HG02571 (cell line): ENCODE results near the gene NRIP1.

Experiments
- ATAC-seq: cut with Tn5 transposase; IDR thresholded peaks from one replicate; pipeline ENCODE4 v1.9.1; 2021; ENCODE audit warnings: mild to moderate bottlenecking, moderate library complexity; ENCODE audit not compliant: unreplicated experiment

Gene NRIP1, protein sequence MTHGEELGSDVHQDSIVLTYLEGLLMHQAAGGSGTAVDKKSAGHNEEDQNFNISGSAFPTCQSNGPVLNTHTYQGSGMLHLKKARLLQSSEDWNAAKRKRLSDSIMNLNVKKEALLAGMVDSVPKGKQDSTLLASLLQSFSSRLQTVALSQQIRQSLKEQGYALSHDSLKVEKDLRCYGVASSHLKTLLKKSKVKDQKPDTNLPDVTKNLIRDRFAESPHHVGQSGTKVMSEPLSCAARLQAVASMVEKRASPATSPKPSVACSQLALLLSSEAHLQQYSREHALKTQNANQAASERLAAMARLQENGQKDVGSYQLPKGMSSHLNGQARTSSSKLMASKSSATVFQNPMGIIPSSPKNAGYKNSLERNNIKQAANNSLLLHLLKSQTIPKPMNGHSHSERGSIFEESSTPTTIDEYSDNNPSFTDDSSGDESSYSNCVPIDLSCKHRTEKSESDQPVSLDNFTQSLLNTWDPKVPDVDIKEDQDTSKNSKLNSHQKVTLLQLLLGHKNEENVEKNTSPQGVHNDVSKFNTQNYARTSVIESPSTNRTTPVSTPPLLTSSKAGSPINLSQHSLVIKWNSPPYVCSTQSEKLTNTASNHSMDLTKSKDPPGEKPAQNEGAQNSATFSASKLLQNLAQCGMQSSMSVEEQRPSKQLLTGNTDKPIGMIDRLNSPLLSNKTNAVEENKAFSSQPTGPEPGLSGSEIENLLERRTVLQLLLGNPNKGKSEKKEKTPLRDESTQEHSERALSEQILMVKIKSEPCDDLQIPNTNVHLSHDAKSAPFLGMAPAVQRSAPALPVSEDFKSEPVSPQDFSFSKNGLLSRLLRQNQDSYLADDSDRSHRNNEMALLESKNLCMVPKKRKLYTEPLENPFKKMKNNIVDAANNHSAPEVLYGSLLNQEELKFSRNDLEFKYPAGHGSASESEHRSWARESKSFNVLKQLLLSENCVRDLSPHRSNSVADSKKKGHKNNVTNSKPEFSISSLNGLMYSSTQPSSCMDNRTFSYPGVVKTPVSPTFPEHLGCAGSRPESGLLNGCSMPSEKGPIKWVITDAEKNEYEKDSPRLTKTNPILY (N-terminal part only)

DNA sequence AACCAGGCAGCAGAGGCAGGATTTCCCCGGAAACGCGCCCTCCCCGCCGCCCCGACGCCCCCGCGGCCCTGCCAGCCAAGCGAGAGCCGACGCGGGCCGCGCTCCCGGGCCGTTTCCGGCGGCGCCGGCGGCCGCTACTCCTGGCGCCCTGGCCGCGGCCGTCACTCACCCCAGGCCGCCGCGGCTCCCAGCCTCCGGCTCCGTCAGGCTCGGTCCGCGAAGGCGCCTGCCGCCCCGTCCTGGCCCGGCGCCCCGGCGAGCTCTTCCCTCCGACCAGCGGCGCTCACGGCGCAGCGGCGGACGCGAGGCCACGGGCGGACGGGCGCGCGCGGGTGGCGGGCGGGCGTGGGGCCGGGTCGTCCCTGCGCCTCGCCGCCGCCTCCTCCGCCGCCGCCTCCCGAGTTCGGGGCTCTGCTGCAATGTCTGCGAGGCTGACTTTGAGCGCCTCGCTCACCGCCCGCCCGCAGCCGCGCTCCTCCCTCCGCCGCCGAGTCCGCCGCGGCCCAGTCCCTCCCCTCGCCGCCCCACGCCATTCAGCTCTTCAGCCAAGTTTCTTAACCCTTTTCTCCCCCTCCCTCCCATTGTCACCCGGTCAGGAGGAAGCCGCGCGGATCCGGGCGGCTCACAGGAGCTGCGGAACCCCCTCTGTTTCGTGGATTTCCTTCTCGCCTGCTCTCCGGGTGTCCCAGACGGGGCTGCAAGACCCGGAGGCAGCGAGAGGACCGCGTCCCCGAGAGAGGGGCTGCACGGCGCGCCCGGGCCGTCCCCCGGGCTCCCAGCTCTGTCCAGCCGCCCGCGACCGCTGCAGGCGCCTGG lies at the start of gene NRIP1:
Gene NRIP1 (minus strand): TSS at position 425 of the 816 bp plus-strand sequence. CDS start 96,808 bp downstream, outside the sequence.
- ATAC-seq: peak; percentile 77

DNA sequence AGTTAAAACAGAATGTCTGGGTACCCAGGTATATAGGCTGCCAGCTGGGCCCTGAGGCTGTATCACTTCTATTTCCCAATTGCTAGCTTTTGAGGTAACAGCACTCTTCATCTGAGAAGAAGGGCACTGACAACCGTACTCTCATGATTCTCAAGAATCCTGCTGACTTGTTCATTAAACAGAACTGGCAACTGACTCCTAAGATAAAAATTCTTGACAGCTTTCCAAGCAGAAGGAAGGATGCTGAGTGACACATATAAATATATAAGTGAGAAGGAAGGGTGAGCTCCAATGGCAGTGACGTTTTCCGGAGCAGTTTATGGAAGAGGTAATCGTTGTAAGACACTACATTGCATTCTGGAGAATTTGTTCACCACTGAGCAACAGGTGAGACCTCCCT lies 48.1 kb upstream of the NRIP1 start:
- ATAC-seq: no peak

DNA sequence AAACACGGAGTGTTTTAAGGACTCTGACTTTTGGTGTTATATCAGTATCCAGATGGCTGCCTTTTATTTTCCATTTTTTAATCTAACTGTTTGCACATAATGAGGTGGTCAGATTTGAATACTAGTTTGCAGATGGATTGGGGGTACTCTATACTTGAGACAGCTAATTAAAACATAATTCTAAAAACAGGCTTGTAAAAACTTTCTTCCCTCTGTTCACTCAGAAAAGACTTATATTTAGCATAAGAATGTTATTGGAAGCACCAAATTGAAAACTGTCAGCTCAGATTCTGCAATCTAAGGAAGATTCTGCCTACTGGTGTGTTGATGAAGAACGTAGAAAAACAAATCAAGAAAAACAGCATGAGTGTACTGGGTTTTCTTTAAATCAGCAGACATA lies 44.0 kb upstream of the NRIP1 start:
- no peak for ATAC-seq

DNA sequence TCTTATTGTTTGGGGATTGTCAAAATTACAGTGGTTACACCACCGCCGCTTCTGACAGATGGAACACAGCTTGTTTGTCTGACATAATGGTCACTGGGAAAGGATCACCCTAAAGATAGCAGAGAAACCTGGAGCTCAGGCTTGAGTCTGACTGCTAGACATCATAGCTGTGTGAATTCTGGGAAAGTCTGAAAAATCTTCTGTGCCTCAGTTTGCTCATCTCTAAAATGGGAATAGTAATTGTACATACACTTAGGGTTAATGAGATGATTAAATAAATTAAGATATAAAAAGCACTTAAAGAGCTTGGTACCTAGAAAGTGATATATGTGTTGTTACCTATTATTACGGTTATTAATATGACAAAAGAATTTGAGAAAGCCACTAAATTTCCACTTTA lies 39.7 kb upstream of the NRIP1 start:
- ATAC-seq: no peak

DNA sequence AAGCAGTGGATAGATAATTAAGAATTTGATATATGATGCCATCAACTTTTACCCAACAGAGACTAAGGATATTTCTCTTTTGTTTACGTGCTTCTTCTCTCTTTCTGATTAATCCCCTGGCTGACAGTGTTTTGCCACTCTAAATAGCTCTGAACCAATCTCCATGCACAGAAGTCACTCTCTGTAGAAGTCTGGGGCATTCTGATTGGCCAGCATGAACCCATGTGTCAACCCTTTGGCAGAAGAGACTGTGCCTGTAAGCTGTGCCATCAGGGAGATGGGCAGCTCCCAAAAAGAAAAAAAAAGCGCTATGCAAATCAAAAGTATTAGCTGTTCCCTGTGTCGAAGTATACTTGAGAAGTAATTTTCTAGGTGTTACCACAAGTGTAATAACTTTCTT lies 34.1 kb upstream of the NRIP1 start:
- ATAC-seq: no peak

DNA sequence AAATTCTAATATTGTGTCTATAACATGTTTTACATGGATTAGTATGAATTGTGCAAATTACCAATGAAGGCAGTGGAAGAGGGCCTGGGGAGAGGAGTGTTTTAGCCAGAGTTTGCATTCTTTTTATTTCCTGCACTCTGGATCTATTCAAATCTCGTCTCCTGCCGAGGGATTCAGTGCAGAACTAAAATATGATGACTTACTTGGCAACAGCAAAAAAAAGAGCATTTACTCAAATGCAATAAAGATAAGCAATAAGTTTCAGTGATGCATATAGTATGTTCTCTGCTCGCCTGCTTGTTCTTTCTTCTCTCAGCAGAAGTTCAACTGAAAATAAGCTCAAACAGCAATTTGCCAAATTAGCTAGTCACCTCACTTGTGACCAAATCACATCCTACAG lies 33.4 kb upstream of the NRIP1 start:
- no peak for ATAC-seq

DNA sequence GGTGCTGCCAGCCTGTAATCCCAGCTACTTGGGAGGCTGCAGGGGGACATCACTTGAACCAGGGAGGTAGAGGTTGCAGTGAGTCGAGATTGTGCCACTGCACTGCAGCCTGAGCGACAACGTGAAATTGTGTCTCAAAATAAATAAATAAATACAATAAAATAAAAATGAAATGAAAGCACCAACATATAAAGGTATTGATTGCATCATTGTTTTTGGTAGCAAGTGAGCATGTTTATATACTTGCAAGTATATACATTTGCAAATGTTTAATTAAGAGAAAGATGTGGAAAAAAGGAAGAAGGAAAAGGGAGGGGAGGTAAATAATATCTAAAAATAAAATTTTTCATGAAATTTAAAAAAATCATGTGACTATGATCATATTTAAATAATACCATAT lies 32.8 kb upstream of the NRIP1 start:
- ATAC-seq: no peak

DNA sequence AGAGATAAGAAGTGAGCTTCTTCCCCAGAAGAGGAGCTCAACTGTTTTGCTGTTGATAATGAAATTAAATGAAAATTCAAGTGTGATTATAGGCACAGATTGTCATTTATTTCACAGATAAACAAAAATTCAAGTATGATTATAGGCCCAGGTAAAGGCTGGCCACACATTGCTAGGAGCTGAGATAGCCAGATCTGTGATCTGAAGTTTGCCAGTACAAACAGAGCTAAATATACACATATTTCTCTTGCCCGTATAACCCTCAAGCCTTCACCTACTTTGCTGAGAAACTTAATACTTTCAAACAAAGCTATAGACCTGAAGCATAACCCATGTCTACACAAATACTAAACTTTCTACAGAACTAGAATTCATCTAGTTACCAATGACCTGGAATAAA lies 31.3 kb upstream of the NRIP1 start:
- no peak for ATAC-seq

DNA sequence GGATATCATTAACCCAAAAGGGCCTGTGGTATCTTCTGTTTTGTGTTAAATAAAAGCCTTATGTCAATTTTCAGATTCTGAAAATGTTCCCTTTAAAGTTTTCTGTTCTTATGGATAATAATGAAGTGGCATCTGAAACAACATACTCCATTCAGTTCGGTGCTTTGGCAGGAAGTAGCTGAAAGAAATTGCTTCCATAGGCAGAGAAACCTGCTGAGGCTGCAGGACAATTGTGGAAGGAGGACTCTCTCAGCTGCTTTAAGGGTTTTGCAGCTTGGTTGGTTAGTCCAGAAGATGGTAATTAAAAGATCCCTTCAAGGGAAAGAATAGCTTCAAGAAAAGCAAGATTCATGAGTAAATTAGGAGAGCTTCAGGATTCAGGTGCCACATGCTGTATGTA lies 30.5 kb upstream of the NRIP1 start:
- no peak for ATAC-seq

DNA sequence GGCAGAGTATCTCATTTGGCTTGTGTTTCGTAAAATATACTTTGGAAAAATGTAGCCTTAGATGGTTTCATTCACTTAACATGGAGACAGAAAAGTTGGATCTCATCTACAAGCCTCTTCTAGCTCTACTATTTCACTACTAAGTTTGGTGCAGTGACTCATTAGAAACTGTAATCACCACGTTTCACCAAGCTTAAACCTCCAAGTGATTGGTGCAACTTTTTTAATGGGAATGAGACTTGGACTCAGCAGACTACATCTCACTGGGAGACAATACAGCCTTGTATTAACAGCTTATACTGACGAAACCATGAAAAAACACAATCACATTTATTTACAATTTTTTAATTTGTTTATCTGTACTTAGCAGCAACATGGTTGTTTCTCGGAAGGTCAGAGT lies 29.9 kb upstream of the NRIP1 start:
- ATAC-seq: no peak

DNA sequence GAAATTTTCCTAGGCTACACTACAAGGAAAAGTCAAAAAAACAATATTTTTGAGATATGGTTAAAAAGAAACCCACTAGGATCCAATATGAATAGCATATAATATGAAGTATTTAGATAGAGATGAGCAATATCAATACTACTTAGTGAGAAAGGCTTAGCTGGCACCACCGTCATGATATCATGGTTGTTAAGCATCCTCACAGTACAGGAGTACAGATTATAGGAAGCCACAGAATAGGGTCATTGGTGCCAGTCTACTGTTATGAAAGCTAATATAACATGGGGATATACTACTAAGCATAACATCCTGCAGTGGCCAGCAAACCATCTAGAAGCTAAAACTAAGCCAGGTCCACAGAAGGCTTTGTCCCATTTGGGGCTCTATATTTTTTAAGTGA lies 28.4 kb upstream of the NRIP1 start:
- no peak for ATAC-seq

DNA sequence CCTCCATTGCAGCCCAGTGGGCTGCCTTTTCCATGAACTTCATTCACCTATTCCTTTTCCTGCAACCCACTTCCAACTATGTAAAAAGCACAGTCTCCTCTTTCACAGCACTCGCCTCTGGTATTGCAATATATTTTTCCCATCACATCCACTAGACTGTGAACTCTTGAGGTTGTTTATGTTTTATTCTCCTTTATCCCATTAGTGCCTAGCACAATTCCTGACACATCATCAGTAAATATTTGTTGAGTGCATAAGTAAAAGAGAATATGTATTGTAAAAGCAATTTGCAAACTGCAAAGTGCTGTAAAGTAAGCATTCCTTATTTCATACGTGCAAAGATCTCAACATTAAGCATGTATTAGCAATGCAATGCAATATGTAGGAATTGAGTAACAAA lies 27.9 kb upstream of the NRIP1 start:
- no peak for ATAC-seq

DNA sequence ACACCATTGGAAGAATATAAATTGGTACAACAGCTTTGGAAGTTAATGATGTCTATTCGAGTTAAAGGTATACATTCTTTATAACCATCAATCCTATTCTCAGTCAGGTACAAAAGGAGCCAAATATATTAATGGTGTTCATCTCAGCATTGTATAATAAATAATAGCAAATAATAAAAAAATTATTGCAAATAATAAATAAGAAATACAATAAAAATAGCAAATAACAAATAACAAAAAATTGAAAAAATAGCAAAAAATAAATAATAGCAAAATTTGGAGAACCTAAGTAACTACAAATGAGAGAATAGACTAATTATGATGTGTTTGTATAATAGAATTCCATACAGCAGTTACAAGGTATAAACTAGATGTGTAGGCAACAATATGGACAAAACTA lies 25.6 kb upstream of the NRIP1 start:
- ATAC-seq: no peak

DNA sequence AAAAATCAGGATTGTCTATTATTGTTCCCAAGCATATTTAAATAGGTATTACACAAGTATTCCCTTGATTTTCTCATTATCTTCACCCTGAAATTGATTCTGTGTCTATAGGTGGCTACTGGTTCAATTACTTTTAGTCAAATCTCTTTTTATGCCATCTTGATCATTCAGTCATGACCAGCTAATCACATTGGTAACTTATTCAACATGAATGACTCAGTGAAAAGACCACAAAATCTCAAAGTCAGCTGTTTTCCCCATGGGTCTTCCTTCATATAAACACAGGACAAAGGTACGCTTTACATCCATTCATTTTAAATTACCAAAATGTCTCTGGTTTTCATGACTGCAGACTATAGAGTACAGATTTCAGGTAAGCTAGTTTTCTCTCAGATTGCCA lies 23.7 kb upstream of the NRIP1 start:
- no peak for ATAC-seq

DNA sequence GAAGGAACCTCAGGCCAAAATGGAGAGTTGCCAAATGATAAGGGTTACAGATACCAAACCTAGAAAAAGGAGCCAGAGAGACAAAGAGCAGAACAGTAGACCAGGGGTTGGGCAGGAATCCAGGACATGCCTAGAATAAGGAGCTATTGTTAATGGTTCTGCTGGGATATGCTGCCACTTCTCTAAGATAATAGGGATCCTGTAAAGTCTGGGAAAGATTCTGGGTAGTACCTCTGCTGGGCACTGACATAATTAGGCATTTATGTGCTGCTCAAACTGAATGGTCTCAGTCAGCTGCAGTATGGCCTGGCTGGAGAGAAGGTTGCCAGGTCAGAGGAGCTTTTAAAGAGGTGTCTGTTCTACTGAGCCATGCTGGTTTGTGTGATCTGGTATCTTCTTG lies 19.9 kb upstream of the NRIP1 start:
- no peak for ATAC-seq

DNA sequence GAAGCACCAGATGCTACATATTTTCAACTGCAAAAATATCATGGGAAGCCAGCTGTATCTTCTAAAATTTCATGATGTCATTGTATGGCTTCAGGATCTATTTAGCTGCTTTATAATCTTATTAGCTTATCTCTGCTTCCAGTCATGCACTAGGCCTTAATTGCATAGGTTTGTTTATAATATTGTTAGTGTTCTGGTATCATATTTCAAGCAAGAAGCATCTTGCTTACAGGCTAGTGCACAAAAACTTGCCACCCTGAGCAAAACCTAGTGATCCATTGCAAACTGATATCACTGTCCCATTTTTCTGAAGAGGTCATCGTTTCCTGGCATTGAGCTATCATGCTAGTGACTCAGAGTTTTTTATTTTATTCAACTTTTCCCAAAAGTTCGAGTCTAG lies 15.7 kb upstream of the NRIP1 start:
- ATAC-seq: no peak

DNA sequence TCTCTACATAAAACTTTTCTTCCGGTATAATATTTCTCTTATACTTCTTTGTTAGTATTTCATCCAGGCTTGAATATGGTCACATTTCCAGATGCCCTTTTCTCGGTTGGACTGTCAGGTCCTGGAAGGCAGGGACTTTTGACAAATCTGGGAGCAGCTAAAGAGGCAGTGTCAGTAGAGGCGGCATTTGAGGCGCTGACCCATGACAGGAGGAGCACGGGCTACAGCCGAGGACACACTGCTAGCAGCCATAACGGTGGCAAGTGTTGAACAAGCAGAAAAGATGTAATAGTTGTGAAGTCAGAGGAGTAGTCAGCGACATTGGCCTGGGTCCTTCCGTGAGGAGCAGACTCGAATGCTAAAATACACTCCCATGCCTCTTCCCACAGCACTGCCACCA lies 14.5 kb upstream of the NRIP1 start:
- ATAC-seq: no peak

DNA sequence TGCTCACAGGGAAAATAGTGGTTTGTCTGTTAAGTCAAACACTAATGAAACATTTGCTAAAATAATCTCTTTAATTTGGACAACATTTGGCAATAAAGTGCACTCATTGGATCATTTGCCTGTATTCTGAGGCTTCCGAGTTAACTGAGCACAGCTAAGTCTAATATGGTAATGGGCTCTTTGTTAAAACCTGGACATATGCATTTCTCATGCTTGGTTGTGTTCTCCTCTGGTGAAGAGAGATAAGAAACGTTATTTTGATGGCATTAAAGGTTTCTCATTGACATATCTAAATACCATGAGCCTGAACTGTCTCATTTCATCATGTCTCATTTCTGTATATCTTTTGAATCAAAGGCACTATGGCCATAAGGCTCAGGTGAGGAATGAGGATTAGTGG lies 13.4 kb upstream of the NRIP1 start:
- ATAC-seq: no peak

DNA sequence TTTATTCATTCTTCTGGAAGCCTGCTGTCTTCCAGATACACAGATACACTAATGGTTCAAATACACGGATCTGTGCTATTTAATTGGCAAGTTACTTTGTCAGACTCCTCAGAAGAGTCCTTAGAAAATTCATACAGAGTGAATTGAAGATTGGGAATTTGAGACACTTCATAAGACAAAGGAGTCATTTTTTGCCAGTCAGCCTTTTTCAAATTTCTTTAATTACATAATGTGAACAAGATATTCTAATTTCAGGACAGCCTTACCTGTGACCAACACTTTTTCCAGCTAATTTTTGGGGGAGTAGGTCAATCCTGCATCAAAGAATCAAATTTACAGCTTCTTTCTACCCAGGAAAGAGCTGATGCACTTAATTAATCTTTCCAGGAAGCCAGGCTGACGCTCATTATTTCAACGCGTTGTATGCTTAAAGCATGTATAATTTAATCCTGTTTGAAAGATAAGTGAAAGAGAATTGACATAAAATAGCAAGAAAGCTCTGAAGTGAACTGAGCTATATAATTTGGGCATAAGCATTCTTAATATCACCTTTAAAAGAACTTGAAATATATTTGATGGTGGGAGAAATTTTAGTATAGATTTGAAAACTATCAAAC lies 12.8 kb upstream of the NRIP1 start:
- no peak for ATAC-seq

DNA sequence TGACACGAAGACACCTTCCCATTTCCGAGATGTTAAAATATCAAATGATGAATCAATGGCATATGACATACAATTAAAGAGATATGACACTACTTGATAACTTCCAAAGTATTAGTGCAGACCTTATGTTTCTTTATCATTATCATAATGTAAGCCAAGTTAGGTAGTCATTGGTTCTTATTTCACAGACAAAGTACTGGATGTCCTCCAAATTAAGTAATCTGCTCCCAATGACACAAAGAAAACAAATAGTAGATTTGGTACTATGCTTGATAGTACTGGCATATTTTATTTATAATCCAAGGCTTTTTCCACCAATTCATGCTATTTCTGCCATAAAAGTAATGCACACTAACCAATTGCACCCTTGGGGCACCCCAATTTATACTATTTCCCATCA lies 11.9 kb upstream of the NRIP1 start:
- ATAC-seq: no peak

DNA sequence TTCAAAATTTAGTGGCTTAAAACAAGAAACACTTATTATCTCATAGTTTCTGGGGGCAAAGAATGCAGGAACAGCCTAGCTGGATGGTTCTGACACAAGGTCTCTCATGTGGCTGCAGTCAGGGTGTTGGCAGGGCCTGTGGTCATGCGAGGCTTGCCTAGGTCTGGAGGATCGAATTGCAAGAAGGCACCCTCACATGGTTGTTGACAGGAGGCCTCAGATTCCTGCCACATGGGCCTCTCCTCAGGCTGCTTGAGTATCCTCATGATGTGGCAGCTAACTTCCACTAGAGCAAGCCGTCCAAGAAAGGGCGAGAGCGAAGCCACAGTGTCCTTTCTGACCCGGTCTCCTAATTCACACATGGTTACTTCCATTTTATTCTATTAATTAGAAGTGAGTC lies 6.2 kb upstream of the NRIP1 start:
- no peak for ATAC-seq
